K562 (cell line): ENCODE results near the gene NRARP. TPM values are rescaled to one million over a fixed set of nuclear protein-coding genes. Genes with fewer than 3 reads are reported as not detected.

Experiments
- BCOR ChIP-seq: fragments of 450-650 bp; IDR thresholded peaks from 2 replicates; pipeline ENCODE4 v1.6.1; 2016
- CREB3L1 ChIP-seq: fragments of 450-650 bp; IDR thresholded peaks from 2 replicates; pipeline ENCODE4 v1.6.1; 2014; ENCODE audit warnings: low read depth, mild to moderate bottlenecking, moderate library complexity, borderline replicate concordance
- CTBP1 ChIP-seq: fragments of 450-650 bp; IDR thresholded peaks from 2 replicates; pipeline ENCODE4 v1.6.1; 2016; ENCODE audit warnings: borderline replicate concordance
- CXXC5 ChIP-seq: fragments of 250-450 bp; sonication (Bioruptor Pico); IDR thresholded peaks from 2 replicates; pipeline ENCODE4 v1.8.0; 2022; ENCODE audit warnings: inconsistent platforms, mild to moderate bottlenecking, moderate library complexity
- ETS1 ChIP-seq: conservative IDR thresholded peaks from 2 replicates; pipeline ENCODE4 v1.6.1; 2011; ENCODE audit warnings: low read depth, mild to moderate bottlenecking, low read length; ENCODE audit not compliant: control insufficient read depth
- HDAC6 ChIP-seq: IDR thresholded peaks from 2 replicates; pipeline ENCODE4 v1.6.1; 2012; ENCODE audit warnings: low read depth, mild to moderate bottlenecking, control low read depth, inconsistent platforms, low read length, moderate library complexity
- MYBL2 ChIP-seq, 2 experiments: fragments of 450-650 bp in 1 of 2; sonication (generic) in 1 of 2; formaldehyde crosslinking in 1 of 2; IDR thresholded peaks; 2 replicates each; pipeline versions ENCODE4 v1.6.1 to v1.8.1; 2017 to 2022; ENCODE audit warnings: borderline replicate concordance in 1 of 2, inconsistent platforms in 1 of 2, low read depth in 1 of 2, mild to moderate bottlenecking in 1 of 2, missing genetic modification reagents in 1 of 2, moderate library complexity in 1 of 2
- NFRKB ChIP-seq: fragments of 450-650 bp; IDR thresholded peaks from 2 replicates; pipeline ENCODE4 v1.6.1; 2016; ENCODE audit warnings: low read depth
- POLR2A ChIP-seq: fragments of 450-650 bp; conservative IDR thresholded peaks from 2 replicates; pipeline ENCODE4 v1.6.1; 2016
- RBFOX2 ChIP-seq: fragments of 200-400 bp; formaldehyde crosslinking; IDR thresholded peaks from 2 replicates; pipeline ENCODE4 v1.6.1; 2017; ENCODE audit warnings: low read depth, mild to moderate bottlenecking, low read length, moderate library complexity
- SAFB ChIP-seq: fragments of 200-400 bp; formaldehyde crosslinking; IDR thresholded peaks from 2 replicates; pipeline ENCODE4 v1.6.1; 2017; ENCODE audit warnings: low read depth, low read length, borderline replicate concordance
- SIN3B ChIP-seq: fragments of 450-650 bp; IDR thresholded peaks from 2 replicates; pipeline ENCODE4 v1.6.1; 2017; ENCODE audit warnings: low read depth, mild to moderate bottlenecking, moderate library complexity
- TAF1 ChIP-seq: IDR thresholded peaks from 2 replicates; pipeline ENCODE4 v1.6.1; 2011; ENCODE audit warnings: mild to moderate bottlenecking, low read length, moderate library complexity; ENCODE audit not compliant: insufficient read depth, control insufficient read depth, severe bottlenecking; ENCODE audit errors: extremely low read depth
- TCF7 ChIP-seq: sonication (generic); IDR thresholded peaks from 2 replicates; pipeline ENCODE4 v1.6.1; 2016; ENCODE audit warnings: antibody characterized with exemption, borderline replicate concordance
- TRIM24 ChIP-seq, 2 experiments: fragments of 450-650 bp; IDR thresholded peaks; 2 replicates each; pipeline ENCODE4 v1.6.1; 2016
- ZFX ChIP-seq: sonication (generic); formaldehyde crosslinking; IDR thresholded peaks from 2 replicates; pipeline ENCODE4 v1.8.0; 2022; ENCODE audit warnings: mild to moderate bottlenecking, missing genetic modification reagents, moderate library complexity
- ZNF184 ChIP-seq: sonication (generic); formaldehyde crosslinking; IDR thresholded peaks from 2 replicates; pipeline ENCODE4 v1.5.0; 2020; ENCODE audit warnings: missing genetic modification reagents
- ZNF316 ChIP-seq: fragments of 450-650 bp; IDR thresholded peaks from 2 replicates; pipeline ENCODE4 v1.6.1; 2016
- ZNF436 ChIP-seq: fragments of 250-450, 450-650 bp; sonication (Bioruptor Pico); formaldehyde crosslinking; IDR thresholded peaks from 2 replicates; pipeline ENCODE4 v1.7.0; 2020; ENCODE audit warnings: mild to moderate bottlenecking
- ZNF592 ChIP-seq: fragments of 450-650 bp; IDR thresholded peaks from 2 replicates; pipeline ENCODE4 v1.6.1; 2017; ENCODE audit warnings: antibody characterized with exemption, mild to moderate bottlenecking
- polyA plus RNA-seq, 8 experiments: library from polyadenylated mRNA; depleted of rRNA in 4 of 8; stranded (reverse) in 5 of 8; unstranded in 3 of 8; fragments of >200 nt; fragmentation: Nextera tagmentation in 2 of 8; fragmentation: Illumina TruSeq in 1 of 8; extraction: Ambion mirVana in 2 of 8; extraction: Trizol in 1 of 8; gene quantifications; 2 replicates each; pipeline versions ENCODE4 v1.2.1 to v1.2.3, GENCODE V29; 2011 to 2014; ENCODE audit warnings: inconsistent platforms in 1 of 8, missing spikeins in 1 of 8
- total RNA-seq, 7 experiments: library from RNA; depleted of rRNA in 6 of 7; stranded (reverse); fragments of >200 nt in 6 of 7; fragmentation: Illumina TruSeq in 2 of 7; extraction: Trizol in 2 of 7; gene quantifications; 2 replicates each; pipeline versions ENCODE4 v1.2.1 to v1.2.3, GENCODE V29; 2011 to 2021; ENCODE audit warnings: low replicate concordance in 1 of 7

Gene NRARP
- total and polyA plus RNA-seq, 9 of the 15 experiments (the other 6 are each of a cell fraction or from before 2014, with no cell fraction given), result 2.0 to 24.5 (median 7.2) TPM; not detected in 2

GRCh38 chr9:137316012-137316981 is 14.2 kb upstream of the NRARP start (continued):
- TF ChIP-seq ETS1 (0 out of 2 replicates have a peak, but pooled peaks have one; percentile 31), CXXC5 (CRISPR knock-in tag) (peak; percentile 92), TAF1 (peak; percentile 28), BCOR (peak; percentile 70; the same call in 1 of the 2 replicates), CTBP1 (peak; percentile 44; the same call in 1 of the 2 replicates), HDAC6 (no peak), SIN3B (0 out of 2 replicates have a peak, but pooled peaks have one; percentile 8), ZFX (peak; percentile 85), NFRKB (peak; percentile 57; the same call in 1 of the 2 replicates), TRIM24 (IDR thresholded peaks at IDR 0.05) (0 out of 4 replicates have a peak, but pooled peaks of 1 of the 2 experiments have one; percentile 16), ZNF184 (CRISPR knock-in tag) (no peak), ZNF436 (peak; percentile 70; the same call in 1 of the 2 replicates), ZNF592 (peak; percentile 64), CREB3L1 (peak; percentile 55; the same call in 1 of the 2 replicates), TCF7 (peak; percentile 26; the same call in 1 of the 2 replicates), ZNF316 (no peak), POLR2A (peak; percentile 49), MYBL2 (IDR thresholded peaks at IDR 0.05; ENCODE audit: low read depth) (peak; percentile 94), MYBL2 (CRISPR knock-in tag; IDR thresholded peaks at IDR 0.05; ENCODE audit: borderline replicate concordance) (peak; percentile 90; the same call in 1 of the 2 replicates), SAFB (0 out of 2 replicates have a peak, but pooled peaks have one; percentile 39), RBFOX2 (peak; percentile 80)
